HEK293 (cell line): ENCODE measurements around the gene CCDC9.
A peak's percentile ranks its signal among the peaks of the same experiment; 100 is the strongest.

Source experiments
- EGR2 ChIP-seq: fragments of 450-650 bp; formaldehyde crosslinking; IDR thresholded peaks from 2 replicates; pipeline ENCODE4 v1.5.1; 2016; ENCODE audit warnings: low read depth, missing biosample characterization, missing genetic modification characterization
- GLIS1 ChIP-seq: fragments of 450-650 bp; formaldehyde crosslinking; IDR thresholded peaks from 2 replicates; pipeline ENCODE4 v1.5.1; 2016; ENCODE audit warnings: missing biosample characterization, missing genetic modification characterization
- GLIS2 ChIP-seq: fragments of 450-650 bp; formaldehyde crosslinking; IDR thresholded peaks from 2 replicates; pipeline ENCODE4 v1.5.1; 2016; ENCODE audit warnings: missing biosample characterization, missing genetic modification characterization
- HOXC10 ChIP-seq: sonication (generic); formaldehyde crosslinking; IDR thresholded peaks from 2 replicates; pipeline ENCODE4 v1.8.1; 2023; ENCODE audit warnings: mild to moderate bottlenecking, missing genetic modification reagents
- HOXD13 ChIP-seq: sonication (generic); formaldehyde crosslinking; IDR thresholded peaks from 2 replicates; pipeline ENCODE4 v1.8.0; 2022; ENCODE audit warnings: missing genetic modification reagents, borderline replicate concordance
- IKZF3 ChIP-seq: fragments of 450-650 bp; IDR thresholded peaks from 2 replicates; pipeline ENCODE4 v1.5.0; 2018; ENCODE audit warnings: missing biosample characterization, mild to moderate bottlenecking, missing genetic modification characterization, moderate library complexity
- SP7 ChIP-seq: fragments of 450-650 bp; formaldehyde crosslinking; IDR thresholded peaks from 2 replicates; pipeline ENCODE4 v1.5.1; 2016; ENCODE audit warnings: missing biosample characterization, missing genetic modification characterization
- WT1 ChIP-seq: fragments of 450-650 bp; formaldehyde crosslinking; IDR thresholded peaks from 2 replicates; pipeline ENCODE4 v1.5.1; 2016; ENCODE audit warnings: missing biosample characterization, missing genetic modification characterization
- YY1 ChIP-seq: fragments of 450-650 bp; formaldehyde crosslinking; IDR thresholded peaks from 2 replicates; pipeline ENCODE4 v1.5.1; 2018; ENCODE audit warnings: missing biosample characterization, missing genetic modification characterization
- ZBTB1 ChIP-seq: fragments of 450-650 bp; formaldehyde crosslinking; IDR thresholded peaks from 2 replicates; pipeline ENCODE4 v1.5.1; 2016; ENCODE audit warnings: missing biosample characterization, missing genetic modification characterization
- ZBTB17 ChIP-seq: fragments of 450-650 bp; formaldehyde crosslinking; IDR thresholded peaks from 2 replicates; pipeline ENCODE4 v1.5.1; 2016; ENCODE audit warnings: missing biosample characterization, missing genetic modification characterization
- ZIC2 ChIP-seq: fragments of 450-650 bp; formaldehyde crosslinking; IDR thresholded peaks from 2 replicates; pipeline ENCODE4 v1.5.1; 2016; ENCODE audit warnings: missing biosample characterization, missing genetic modification characterization
- ZNF132 ChIP-seq: fragments of 450-650 bp; formaldehyde crosslinking; IDR thresholded peaks from 2 replicates; pipeline ENCODE4 v1.5.1; 2017; ENCODE audit warnings: missing biosample characterization, missing genetic modification characterization, borderline replicate concordance
- ZNF133 ChIP-seq: fragments of 450-650 bp; formaldehyde crosslinking; IDR thresholded peaks from 2 replicates; pipeline ENCODE4 v1.5.1; 2016; ENCODE audit warnings: missing biosample characterization, missing genetic modification characterization
- ZNF146 ChIP-seq: fragments of 450-650 bp; formaldehyde crosslinking; IDR thresholded peaks from 2 replicates; pipeline ENCODE4 v1.5.1; 2016; ENCODE audit warnings: missing biosample characterization, missing genetic modification characterization
- ZNF175 ChIP-seq: fragments of 450-650 bp; formaldehyde crosslinking; IDR thresholded peaks from 2 replicates; pipeline ENCODE4 v1.5.1; 2016; ENCODE audit warnings: missing biosample characterization, missing genetic modification characterization
- ZNF2 ChIP-seq: fragments of 450-650 bp; formaldehyde crosslinking; IDR thresholded peaks from 2 replicates; pipeline ENCODE4 v1.5.1; 2016; ENCODE audit warnings: missing biosample characterization, missing genetic modification characterization
- ZNF223 ChIP-seq: fragments of 450-650 bp; formaldehyde crosslinking; IDR thresholded peaks from 2 replicates; pipeline ENCODE4 v1.5.1; 2016; ENCODE audit warnings: missing biosample characterization, missing genetic modification characterization
- ZNF24 ChIP-seq: fragments of 450-650 bp; formaldehyde crosslinking; IDR thresholded peaks from 2 replicates; pipeline ENCODE4 v1.5.1; 2016; ENCODE audit warnings: missing biosample characterization, missing genetic modification characterization
- ZNF248 ChIP-seq: fragments of 450-650 bp; formaldehyde crosslinking; IDR thresholded peaks from 2 replicates; pipeline ENCODE4 v1.5.1; 2017; ENCODE audit warnings: missing biosample characterization, missing genetic modification characterization
- ZNF391 ChIP-seq: fragments of 450-650 bp; formaldehyde crosslinking; IDR thresholded peaks from 2 replicates; pipeline ENCODE4 v1.5.1; 2016; ENCODE audit warnings: low read depth, missing biosample characterization, missing genetic modification characterization, borderline replicate concordance
- ZNF501 ChIP-seq: fragments of 450-650 bp; formaldehyde crosslinking; IDR thresholded peaks from 2 replicates; pipeline ENCODE4 v1.5.1; 2016; ENCODE audit warnings: missing biosample characterization, missing genetic modification characterization
- ZNF529 ChIP-seq: fragments of 450-650 bp; formaldehyde crosslinking; IDR thresholded peaks from 2 replicates; pipeline ENCODE4 v1.5.1; 2017; ENCODE audit warnings: missing genetic modification characterization, missing biosample characterization; ENCODE audit not compliant: insufficient replicate concordance
- ZNF571 ChIP-seq: fragments of 450-650 bp; formaldehyde crosslinking; IDR thresholded peaks from 2 replicates; pipeline ENCODE4 v1.5.0; 2017; ENCODE audit warnings: missing biosample characterization, missing genetic modification characterization
- ZNF624 ChIP-seq: fragments of 450-650 bp; formaldehyde crosslinking; IDR thresholded peaks from 2 replicates; pipeline ENCODE4 v1.5.1; 2017; ENCODE audit warnings: missing biosample characterization, missing genetic modification characterization
- ZNF629 ChIP-seq: fragments of 450-650 bp; formaldehyde crosslinking; IDR thresholded peaks from 2 replicates; pipeline ENCODE4 v1.5.1; 2017; ENCODE audit warnings: missing biosample characterization, missing genetic modification characterization
- ZNF654 ChIP-seq: fragments of 450-650 bp; formaldehyde crosslinking; IDR thresholded peaks from 2 replicates; pipeline ENCODE4 v1.5.1; 2016; ENCODE audit warnings: low read depth, missing biosample characterization, missing genetic modification characterization
- ZNF658 ChIP-seq: fragments of 450-650 bp; formaldehyde crosslinking; IDR thresholded peaks from 2 replicates; pipeline ENCODE4; 2016; ENCODE audit warnings: missing biosample characterization, missing genetic modification characterization
- ZNF701 ChIP-seq: fragments of 450-650 bp; formaldehyde crosslinking; IDR thresholded peaks from 2 replicates; pipeline ENCODE4 v1.5.1; 2016; ENCODE audit warnings: missing biosample characterization, missing genetic modification characterization
- ZNF747 ChIP-seq: fragments of 450-650 bp; formaldehyde crosslinking; IDR thresholded peaks from 2 replicates; pipeline ENCODE4 v1.5.1; 2016; ENCODE audit warnings: missing biosample characterization, missing genetic modification characterization
- ZNF76 ChIP-seq: fragments of 450-650 bp; formaldehyde crosslinking; IDR thresholded peaks from 2 replicates; pipeline ENCODE4; 2016; ENCODE audit warnings: low read depth, missing biosample characterization, missing genetic modification characterization, borderline replicate concordance
- TF ChIP-seq, protein P1 (sequence below): fragments of 450-650 bp; formaldehyde crosslinking; IDR thresholded peaks from 2 replicates; pipeline ENCODE4 v1.5.1; 2016; ENCODE audit warnings: missing biosample characterization, missing genetic modification characterization
- TF ChIP-seq, protein P2 (sequence below): fragments of 450-650 bp; formaldehyde crosslinking; IDR thresholded peaks from 2 replicates; pipeline ENCODE4 v1.5.1; 2016; ENCODE audit warnings: missing biosample characterization, missing genetic modification characterization
- TF ChIP-seq, protein P3 (sequence below): fragments of 450-650 bp; formaldehyde crosslinking; IDR thresholded peaks from 2 replicates; pipeline ENCODE4 v1.5.1; 2016; ENCODE audit warnings: missing biosample characterization, missing genetic modification characterization
- TF ChIP-seq, protein P4 (sequence below): fragments of 450-650 bp; formaldehyde crosslinking; IDR thresholded peaks from 2 replicates; pipeline ENCODE4 v1.5.1; 2016; ENCODE audit warnings: missing biosample characterization, missing genetic modification characterization

CCDC9 gene

DNA sequence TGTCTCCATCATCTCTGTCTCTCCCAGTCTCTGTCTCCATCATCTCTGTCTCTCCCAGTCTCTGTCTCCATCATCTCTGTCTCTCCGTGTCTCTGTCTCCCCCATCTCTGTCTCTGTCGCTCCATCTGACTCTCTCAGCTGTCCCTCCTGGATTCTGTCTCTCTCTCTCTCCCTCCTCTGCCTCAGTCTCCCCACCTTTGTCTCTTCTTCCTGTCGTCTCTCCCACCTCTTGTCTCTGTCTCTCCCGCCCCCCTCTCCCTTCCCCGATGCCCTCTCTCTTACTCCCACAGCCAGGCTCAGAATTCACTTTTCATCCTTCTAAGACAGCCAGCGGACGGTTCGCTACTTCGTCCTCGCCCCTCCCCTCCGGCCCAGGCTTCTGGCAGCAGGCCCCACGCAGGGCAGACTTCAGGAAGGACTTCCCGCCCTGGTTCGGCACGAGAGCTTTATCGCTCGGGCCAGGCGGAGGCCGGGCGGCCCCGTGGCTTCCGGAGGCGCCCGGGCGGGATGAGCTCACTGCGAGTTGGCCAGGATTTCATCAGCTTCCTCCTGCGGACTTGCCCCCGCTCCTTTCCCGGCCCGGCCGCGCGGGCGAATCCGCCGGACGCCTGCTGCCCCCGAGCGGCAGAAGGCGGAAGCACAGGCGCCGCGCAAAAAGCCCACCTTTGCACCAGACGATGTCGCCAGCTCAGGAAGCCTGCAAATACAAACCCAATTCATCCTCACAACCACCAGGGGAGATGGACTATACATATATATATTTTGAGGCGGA lies 12.4 kb upstream of the CCDC9 start (continued):
- TF ChIP-seq ZNF175 (tag by site-specific recombination) (no peak), ZNF629 (peak; percentile 85), HOXD13 (CRISPR knock-in tag) (peak; percentile 81; the same call in 1 of the 2 replicates), ZBTB1 (tag by site-specific recombination) (peak; percentile 13; the same call in 1 of the 2 replicates), ZNF223 (tag by site-specific recombination) (peak; percentile 25; the same call in 1 of the 2 replicates), ZNF654 (tag by site-specific recombination) (peak; percentile 69), ZNF133 (tag by site-specific recombination) (no peak; the same call in none of the 2 replicates), ZNF747 (tag by site-specific recombination) (no peak), ZNF248 (tag by site-specific recombination) (no peak; the same call in 1 of the 2 replicates), ZNF501 (tag by site-specific recombination) (peak; percentile 92), ZNF132 (no peak), GLIS2 (peak; percentile 64), ZNF2 (tag by site-specific recombination) (peak; percentile 73), ZNF701 (tag by site-specific recombination) (0 out of 2 replicates have a peak, but pooled peaks have one; percentile 19), ZNF624 (tag by site-specific recombination) (no peak), GLIS1 (peak; percentile 81), ZNF571 (tag by site-specific recombination) (no peak), ZIC2 (tag by site-specific recombination) (peak; percentile 54; the same call in 1 of the 2 replicates), ZNF146 (tag by site-specific recombination) (peak; percentile 50), WT1 (tag by site-specific recombination) (no peak; the same call in 1 of the 2 replicates), YY1 (tag by site-specific recombination) (no peak), ZNF529 (no peak), ZNF76 (tag by site-specific recombination) (peak; percentile 64), ZNF658 (tag by site-specific recombination) (no peak), SP7 (tag by site-specific recombination) (peak; percentile 92), EGR2 (peak; percentile 82), ZNF391 (tag by site-specific recombination) (peak; percentile 88; the same call in 1 of the 2 replicates), IKZF3 (tag by site-specific recombination) (peak; percentile 81), HOXC10 (CRISPR knock-in tag) (no peak), ZNF24 (peak; percentile 98), ZBTB17 (tag by site-specific recombination) (peak; percentile 90)
- TF ChIP-seq, protein P1, sequence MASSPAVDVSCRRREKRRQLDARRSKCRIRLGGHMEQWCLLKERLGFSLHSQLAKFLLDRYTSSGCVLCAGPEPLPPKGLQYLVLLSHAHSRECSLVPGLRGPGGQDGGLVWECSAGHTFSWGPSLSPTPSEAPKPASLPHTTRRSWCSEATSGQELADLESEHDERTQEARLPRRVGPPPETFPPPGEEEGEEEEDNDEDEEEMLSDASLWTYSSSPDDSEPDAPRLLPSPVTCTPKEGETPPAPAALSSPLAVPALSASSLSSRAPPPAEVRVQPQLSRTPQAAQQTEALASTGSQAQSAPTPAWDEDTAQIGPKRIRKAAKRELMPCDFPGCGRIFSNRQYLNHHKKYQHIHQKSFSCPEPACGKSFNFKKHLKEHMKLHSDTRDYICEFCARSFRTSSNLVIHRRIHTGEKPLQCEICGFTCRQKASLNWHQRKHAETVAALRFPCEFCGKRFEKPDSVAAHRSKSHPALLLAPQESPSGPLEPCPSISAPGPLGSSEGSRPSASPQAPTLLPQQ, result peak; percentile 92
- TF ChIP-seq, protein P2, sequence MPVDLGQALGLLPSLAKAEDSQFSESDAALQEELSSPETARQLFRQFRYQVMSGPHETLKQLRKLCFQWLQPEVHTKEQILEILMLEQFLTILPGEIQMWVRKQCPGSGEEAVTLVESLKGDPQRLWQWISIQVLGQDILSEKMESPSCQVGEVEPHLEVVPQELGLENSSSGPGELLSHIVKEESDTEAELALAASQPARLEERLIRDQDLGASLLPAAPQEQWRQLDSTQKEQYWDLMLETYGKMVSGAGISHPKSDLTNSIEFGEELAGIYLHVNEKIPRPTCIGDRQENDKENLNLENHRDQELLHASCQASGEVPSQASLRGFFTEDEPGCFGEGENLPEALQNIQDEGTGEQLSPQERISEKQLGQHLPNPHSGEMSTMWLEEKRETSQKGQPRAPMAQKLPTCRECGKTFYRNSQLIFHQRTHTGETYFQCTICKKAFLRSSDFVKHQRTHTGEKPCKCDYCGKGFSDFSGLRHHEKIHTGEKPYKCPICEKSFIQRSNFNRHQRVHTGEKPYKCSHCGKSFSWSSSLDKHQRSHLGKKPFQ (tag by site-specific recombination), result no peak
- TF ChIP-seq, protein P3, sequence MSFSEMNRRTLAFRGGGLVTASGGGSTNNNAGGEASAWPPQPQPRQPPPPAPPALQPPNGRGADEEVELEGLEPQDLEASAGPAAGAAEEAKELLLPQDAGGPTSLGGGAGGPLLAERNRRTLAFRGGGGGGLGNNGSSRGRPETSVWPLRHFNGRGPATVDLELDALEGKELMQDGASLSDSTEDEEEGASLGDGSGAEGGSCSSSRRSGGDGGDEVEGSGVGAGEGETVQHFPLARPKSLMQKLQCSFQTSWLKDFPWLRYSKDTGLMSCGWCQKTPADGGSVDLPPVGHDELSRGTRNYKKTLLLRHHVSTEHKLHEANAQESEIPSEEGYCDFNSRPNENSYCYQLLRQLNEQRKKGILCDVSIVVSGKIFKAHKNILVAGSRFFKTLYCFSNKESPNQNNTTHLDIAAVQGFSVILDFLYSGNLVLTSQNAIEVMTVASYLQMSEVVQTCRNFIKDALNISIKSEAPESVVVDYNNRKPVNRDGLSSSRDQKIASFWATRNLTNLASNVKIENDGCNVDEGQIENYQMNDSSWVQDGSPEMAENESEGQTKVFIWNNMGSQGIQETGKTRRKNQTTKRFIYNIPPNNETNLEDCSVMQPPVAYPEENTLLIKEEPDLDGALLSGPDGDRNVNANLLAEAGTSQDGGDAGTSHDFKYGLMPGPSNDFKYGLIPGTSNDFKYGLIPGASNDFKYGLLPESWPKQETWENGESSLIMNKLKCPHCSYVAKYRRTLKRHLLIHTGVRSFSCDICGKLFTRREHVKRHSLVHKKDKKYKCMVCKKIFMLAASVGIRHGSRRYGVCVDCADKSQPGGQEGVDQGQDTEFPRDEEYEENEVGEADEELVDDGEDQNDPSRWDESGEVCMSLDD (tag by site-specific recombination), result peak; percentile 89
- TF ChIP-seq, protein P4, sequence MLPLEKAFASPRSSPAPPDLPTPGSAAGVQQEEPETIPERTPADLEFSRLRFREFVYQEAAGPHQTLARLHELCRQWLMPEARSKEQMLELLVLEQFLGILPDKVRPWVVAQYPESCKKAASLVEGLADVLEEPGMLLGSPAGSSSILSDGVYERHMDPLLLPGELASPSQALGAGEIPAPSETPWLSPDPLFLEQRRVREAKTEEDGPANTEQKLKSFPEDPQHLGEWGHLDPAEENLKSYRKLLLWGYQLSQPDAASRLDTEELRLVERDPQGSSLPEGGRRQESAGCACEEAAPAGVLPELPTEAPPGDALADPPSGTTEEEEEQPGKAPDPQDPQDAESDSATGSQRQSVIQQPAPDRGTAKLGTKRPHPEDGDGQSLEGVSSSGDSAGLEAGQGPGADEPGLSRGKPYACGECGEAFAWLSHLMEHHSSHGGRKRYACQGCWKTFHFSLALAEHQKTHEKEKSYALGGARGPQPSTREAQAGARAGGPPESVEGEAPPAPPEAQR (tag by site-specific recombination), result peak; percentile 89; the same call in 1 of the 2 replicates
